Measurements from ENCODE around the gene GFOD1. TPM values are rescaled to one million over a fixed set of nuclear protein-coding genes. Genes with fewer than 3 reads are reported as not detected.

The GFOD1 gene
- total and polyA plus RNA-seq, 2 of the 4 experiments (the other 2 are of a cell fraction): 1.8 to 3.4 TPM

GRCh38 chr6:13368731-13369115, 118.7 kb downstream of the GFOD1 start:
- Histone ChIP-seq H3K36me3 (ENCODE audit: control insufficient read depth, insufficient read depth, low read length) (peaks cover 1% of the 10 kb centered on the region; the same call in 1 of the 2 replicates), H3K27ac (ENCODE audit: insufficient read depth, low read length) (no peak overlapping the region), H3K18ac (ENCODE audit: low read depth, low read length) (no peak overlapping the region), H3K79me1 (ENCODE audit: low read depth in 1 of 2, low read length in 2 of 2) (no peaks in the 10 kb centered on the region; a peak in 1 of 4 replicates), H4K5ac (ENCODE audit: low read depth, low read length) (no peak overlapping the region), H2BK120ac (ENCODE audit: low read depth, low read length) (no peak overlapping the region), H2BK15ac (ENCODE audit: low read depth, low read length) (no peak overlapping the region), H3K4me2 (ENCODE audit: low read depth, low read length) (no peak overlapping the region), H2BK20ac (ENCODE audit: low read depth, low read length) (no peak overlapping the region), H3K23ac (ENCODE audit: low read depth, low read length) (no peak overlapping the region), H3K4me3 (ENCODE audit: insufficient read depth, low read depth, low read length) (no peak overlapping the region), H3K9me3 (ENCODE audit: control insufficient read depth, insufficient read depth, low read length) (no peaks in the 10 kb centered on the region), H3K4me1 (ENCODE audit: control insufficient read depth, insufficient read depth, low read length) (peaks cover 4% of the 10 kb centered on the region; the same call in 1 of the 2 replicates), H2AK9ac (replicated peaks; ENCODE audit: low read depth, low read length, poor library complexity) (no peak overlapping the region), H4K20me1 (ENCODE audit: insufficient read depth, low read length) (no peaks in the 10 kb centered on the region), H3K27me3 (ENCODE audit: control insufficient read depth, insufficient read depth, low read length) (no peaks in the 10 kb centered on the region), H2AK5ac (ENCODE audit: low read depth, low read length) (no peak overlapping the region), H3K4ac (ENCODE audit: low read depth, low read length) (no peak overlapping the region), H3K14ac (replicated peaks; ENCODE audit: low read depth, low read length) (no peak overlapping the region), H3K9me1 (ENCODE audit: insufficient read depth, low read length) (peaks cover 4% of the 10 kb centered on the region), H2AFZ (replicated peaks; ENCODE audit: low read length, poor library complexity) (no peak overlapping the region), H4K8ac (ENCODE audit: low read depth in 2 of 2, low read length in 2 of 2) (no peak overlapping the region), H4K91ac (ENCODE audit: insufficient read depth, low read depth, low read length) (no peak overlapping the region), H3K56ac (ENCODE audit: extremely low read depth, insufficient read depth, low read length) (no peak overlapping the region), H3K9ac (ENCODE audit: low read depth, low read length) (no peak overlapping the region), H2BK5ac (ENCODE audit: low read depth, low read length, poor library complexity, severe bottlenecking) (no peak overlapping the region)
- TF ChIP-seq RFX5 (IDR thresholded peaks at IDR 0.05; ENCODE audit: low read depth, low read length) (no peak), USF2 (IDR thresholded peaks at IDR 0.05; ENCODE audit: low read depth, low read length) (no peak), CTCF (conservative IDR thresholded peaks at IDR 0.05; ENCODE audit: low read depth, low read length) (no peak), BHLHE40 (IDR thresholded peaks at IDR 0.05; ENCODE audit: low read depth, low read length) (no peak), CHD1 (IDR thresholded peaks at IDR 0.05; ENCODE audit: low read depth, low read length) (no peak), MAFK (IDR thresholded peaks at IDR 0.05; ENCODE audit: low read depth, low read length) (no peak), RAD21 (IDR thresholded peaks at IDR 0.05; ENCODE audit: low read length) (no peak), NFE2L2 (IDR thresholded peaks at IDR 0.05; ENCODE audit: low read depth, low read length) (no peak), FOS (IDR thresholded peaks at IDR 0.05; ENCODE audit: low read depth, low read length) (no peak), CEBPB (IDR thresholded peaks at IDR 0.05; ENCODE audit: low read depth, low read length) (no peak), MAZ (IDR thresholded peaks at IDR 0.05; ENCODE audit: borderline replicate concordance, low read depth, low read length) (no peak), MXI1 (IDR thresholded peaks at IDR 0.05; ENCODE audit: borderline replicate concordance, low read depth, low read length) (no peak), RCOR1 (IDR thresholded peaks at IDR 0.05; ENCODE audit: insufficient replicate concordance, low read length) (no peak), ELK1 (IDR thresholded peaks at IDR 0.05; ENCODE audit: borderline replicate concordance, low read depth, low read length) (no peak), POLR2A (IDR thresholded peaks at IDR 0.05; ENCODE audit: low read depth, low read length) (no peak), SMC3 (IDR thresholded peaks at IDR 0.05; ENCODE audit: low read depth, low read length) (no peak)
- in situ Hi-C loops (cut with MboI; ENCODE audit: low sequenced_read_pairs): no loop called here
- ATAC-seq (ENCODE audit: low read depth) (no peak), DNase-seq (peak; percentile 17)
- POLR2A ChIA-PET (ENCODE audit: unreplicated experiment): no interaction called here
- BruUV-seq (replicated peaks): no TSS peak
- intact Hi-C loops (cut with micrococcal nuclease): loop anchor here (1.0 kb wide), 1 partner anchor 33 kb away; no protein-coding TSS in a partner anchor
- dilution Hi-C loops (cut with HindIII; ENCODE audit: low sequenced_read_pairs, unreplicated experiment): no loop called here
- CTCF ChIA-PET: no interaction called here
